Lower leg skin (tissue), 3 donors: ENCODE results near the gene WNK2.

Experiments used
- CTCF ChIP-seq, 3 donors: fragments of 450-650 bp; IDR thresholded peaks; one replicate each; pipeline ENCODE4 v1.5.1; 2016; ENCODE audit warnings: antibody characterized with exemption in 3 of 3, mild to moderate bottlenecking in 3 of 3, moderate library complexity in 2 of 3
- POLR2A ChIP-seq, 2 donors: fragments of 450-650 bp; IDR thresholded peaks; one replicate each; pipeline ENCODE4 v1.6.1; 2016 to 2017; ENCODE audit warnings: antibody characterized with exemption in 2 of 2, mild to moderate bottlenecking in 1 of 2, moderate library complexity in 1 of 2

GRCh38 chr9:93260263-93261066 is 76.5 kb downstream of the WNK2 start:
- no peak for TF ChIP-seq CTCF (IDR thresholded peaks at IDR 0.05)
- TF ChIP-seq POLR2A (IDR thresholded peaks at IDR 0.05) = no peak
